Tibial nerve (tissue), 4 donors: ENCODE measurements around the gene CXCR2. TPM values are rescaled to one million over a fixed set of nuclear protein-coding genes. Genes with fewer than 3 reads are reported as not detected.

ENCODE experiments used
- DNase-seq, 2 donors: peaks; one replicate each; pipeline ENCODE4 v3.0.0-alpha.2; 2019; ENCODE audit warnings: low spot score in 2 of 2
- H3K27ac ChIP-seq, 4 donors: fragments of 200-600 bp; sonication (generic) in 3 of 4; one replicate each; pipeline ENCODE4 v1.5.1; 2017 to 2019; ENCODE audit warnings: mild to moderate bottlenecking in 1 of 4
- H3K27me3 ChIP-seq, 2 donors: fragments of 200-600 bp; sonication (generic) in 1 of 2; one replicate each; pipeline versions ENCODE4 v1.5.1 to v1.6.0; 2017 to 2019
- H3K36me3 ChIP-seq, 3 donors: fragments of 200-600 bp; sonication (generic); one replicate each; pipeline ENCODE4 v1.5.1; 2018 to 2019
- H3K4me1 ChIP-seq, 4 donors: fragments of 200-600 bp; sonication (generic) in 3 of 4; one replicate each; pipeline ENCODE4 v1.5.1; 2017 to 2019
- H3K4me3 ChIP-seq, 4 donors: fragments of 200-600 bp; sonication (generic) in 3 of 4; one replicate each; pipeline ENCODE4 v1.5.1; 2017 to 2019; ENCODE audit warnings: mild to moderate bottlenecking in 1 of 4, moderate library complexity in 1 of 4
- H3K9me3 ChIP-seq, 4 donors: fragments of 200-600 bp; sonication (generic) in 3 of 4; one replicate each; pipeline ENCODE4 v1.5.1; 2017 to 2019
- CTCF ChIP-seq, 5 experiments: fragments of 200-600 bp in 3 of 5; fragments of 450-650 bp in 2 of 5; sonication (generic) in 3 of 5; IDR thresholded peaks; one replicate each; pipeline ENCODE4 v1.5.1; 2016 to 2019; ENCODE audit warnings: antibody characterized with exemption in 5 of 5, mild to moderate bottlenecking in 3 of 5, moderate library complexity in 2 of 5
- EP300 ChIP-seq, 2 donors: sonication (generic); formaldehyde crosslinking; IDR thresholded peaks; one replicate each; pipeline ENCODE4 v1.6.1; 2017; ENCODE audit warnings: antibody characterized with exemption in 2 of 2, mild to moderate bottlenecking in 1 of 2
- POLR2A ChIP-seq, 2 donors: fragments of 450-650 bp; IDR thresholded peaks; one replicate each; pipeline ENCODE4 v1.6.1; 2017; ENCODE audit warnings: antibody characterized with exemption in 2 of 2, mild to moderate bottlenecking in 2 of 2, moderate library complexity in 2 of 2
- WGBS, 2 donors: methylation state at CpG; one replicate each; pipeline ENCODE4 v1.1.5; 2018; 5-methylcytosine and 5-hydroxymethylcytosine counted together
- total RNA-seq, 4 donors: library from RNA; depleted of rRNA; stranded (reverse); fragments of >200 nt; gene quantifications; one replicate each; pipeline ENCODE4 v1.1.0, GENCODE V29; 2016

The CXCR2 gene
- total RNA-seq, 4 donors from 2014 or later: 0.30 TPM; not detected in 3

DNA sequence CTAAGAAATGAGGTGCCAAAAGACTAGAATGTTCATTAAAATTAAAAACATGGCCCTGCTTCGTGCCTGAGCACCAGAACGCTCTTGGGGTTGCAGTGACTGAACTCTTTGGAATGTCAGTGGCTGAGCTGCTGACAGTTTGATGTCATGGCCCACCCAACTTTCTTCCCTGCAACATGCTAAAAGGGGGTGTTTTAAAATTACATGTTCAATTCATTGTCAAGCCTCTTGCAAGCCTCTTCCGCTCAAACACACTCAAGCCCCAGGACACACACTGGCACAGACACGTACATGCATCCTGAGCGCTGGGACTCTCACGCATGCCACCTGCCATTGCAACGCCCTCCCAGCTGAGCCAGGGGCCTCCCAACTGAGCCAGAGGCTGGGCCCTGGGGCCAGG lies 44.1 kb upstream of the CXCR2 start:
- Histone ChIP-seq H3K36me3 (no peaks in the 10 kb centered on the region), H3K27ac (no peak overlapping the region), H3K4me1 (no peaks in the 10 kb centered on the region), H3K9me3 (peaks cover 0 to 12% (median 2%) of the 10 kb centered on the region in 4 donors), H3K27me3 (no peaks in the 10 kb centered on the region), H3K4me3 (no peak overlapping the region)
- 66 to 75% methylated on average over 7 of the region's 7 CpGs for WGBS, 2 donors
- no peak for DNase-seq
- no peak for TF ChIP-seq CTCF (IDR thresholded peaks at IDR 0.05)

DNA sequence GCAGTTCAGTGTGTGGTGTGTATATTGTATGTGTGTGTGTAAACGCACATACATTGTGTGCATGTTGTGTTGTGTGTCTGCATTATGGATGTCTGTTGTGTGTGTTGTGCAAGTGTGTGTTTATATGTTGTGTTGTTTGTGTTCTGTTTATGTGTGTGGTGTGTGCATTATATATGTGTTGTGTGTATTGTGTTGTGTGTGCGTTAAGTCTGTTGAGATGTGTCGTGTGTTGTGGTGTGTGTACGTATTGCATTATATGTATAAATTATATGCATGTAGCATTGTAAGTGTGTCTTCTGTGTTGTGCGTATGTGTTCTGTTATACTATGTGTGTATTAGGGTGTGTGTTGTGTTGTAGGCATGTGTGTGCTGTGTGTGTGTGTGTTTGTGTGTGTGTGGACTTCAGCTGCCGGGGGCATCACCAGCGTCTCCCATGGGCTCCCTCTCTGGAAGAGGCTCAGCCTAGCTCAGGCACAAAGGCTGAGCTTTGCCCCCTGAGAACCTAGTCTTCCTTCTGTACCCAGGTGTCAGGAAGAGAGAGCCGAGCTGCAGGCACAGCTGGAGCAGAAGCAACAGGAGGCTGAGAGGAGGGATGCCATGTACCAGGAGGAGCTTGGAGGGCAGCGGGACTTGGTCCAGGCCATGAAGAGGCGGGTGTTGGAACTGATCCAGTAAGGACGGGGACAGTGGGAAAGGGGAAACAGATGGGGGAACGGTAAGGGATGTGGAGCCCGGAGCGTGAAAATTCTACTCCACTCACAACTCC lies 43.1 kb upstream of the CXCR2 start:
- no peaks in the 10 kb centered on the region for H3K36me3 ChIP-seq
- H3K9me3 ChIP-seq: peaks cover 0 to 21% (median 3%) of the 10 kb centered on the region in 4 donors
- H3K27me3 ChIP-seq: no peaks in the 10 kb centered on the region
- no peak overlapping the region for H3K4me3 ChIP-seq
- no peak for DNase-seq
- no peak for TF ChIP-seq CTCF (IDR thresholded peaks at IDR 0.05)
- no peak for TF ChIP-seq EP300 (IDR thresholded peaks at IDR 0.05)
- TF ChIP-seq POLR2A (IDR thresholded peaks at IDR 0.05): no peak
- no peak overlapping the region for H3K27ac ChIP-seq
- H3K4me1 ChIP-seq: no peaks in the 10 kb centered on the region
- WGBS, 2 donors: 65 to 67% methylated on average over 12 to 14 of the region's 14 CpGs

- Histone ChIP-seq H3K9me3 (peaks cover 0 to 21% (median 3%) of the 10 kb centered on the region in 4 donors), H3K4me3 (no peak overlapping the region), H3K27ac (no peak overlapping the region), H3K36me3 (no peaks in the 10 kb centered on the region), H3K4me1 (no peaks in the 10 kb centered on the region), H3K27me3 (no peaks in the 10 kb centered on the region)
- WGBS, 2 donors: 68 to 84% methylated on average over 3 of the region's 3 CpGs
- no peak for TF ChIP-seq CTCF (IDR thresholded peaks at IDR 0.05)
- no peak for TF ChIP-seq EP300 (IDR thresholded peaks at IDR 0.05)
- no peak for TF ChIP-seq POLR2A (IDR thresholded peaks at IDR 0.05)
- no peak for DNase-seq
These were observed 42.5 kb upstream of the CXCR2 start for GRCh38 chr2:218083352-218083676.

DNA sequence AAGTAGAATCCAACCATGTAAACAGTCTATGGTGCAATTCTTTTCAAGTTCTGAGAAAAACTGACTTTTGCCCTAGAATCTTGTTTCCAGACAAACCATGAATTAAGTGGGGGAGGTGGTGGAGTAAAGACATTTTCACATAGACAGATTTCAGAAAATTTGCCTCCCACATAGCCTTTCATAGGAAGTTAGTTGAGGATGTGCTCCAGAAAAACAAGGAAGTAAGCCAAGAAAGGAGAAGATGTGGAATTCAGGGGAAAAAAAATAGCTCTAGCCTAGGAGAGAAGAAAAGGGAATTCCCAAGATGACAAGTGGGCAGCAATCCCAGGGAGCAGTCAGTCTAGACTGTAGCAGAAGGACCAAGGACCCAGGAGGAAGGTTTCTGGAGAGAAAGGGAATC lies 39.4 kb upstream of the CXCR2 start:
- no peaks in the 10 kb centered on the region for H3K36me3 ChIP-seq
- no peak overlapping the region for H3K27ac ChIP-seq
- no peaks in the 10 kb centered on the region for H3K27me3 ChIP-seq
- TF ChIP-seq CTCF (IDR thresholded peaks at IDR 0.05) (no peak), POLR2A (IDR thresholded peaks at IDR 0.05) (no peak), EP300 (IDR thresholded peaks at IDR 0.05) (no peak)
- H3K4me3 ChIP-seq: no peak overlapping the region
- peaks cover 0 to 21% (median 3%) of the 10 kb centered on the region in 4 donors for H3K9me3 ChIP-seq
- H3K4me1 ChIP-seq: no peaks in the 10 kb centered on the region
- no peak for DNase-seq

GRCh38 chr2:218089259-218089658 lies 36.6 kb upstream of the CXCR2 start:
- no peak for TF ChIP-seq POLR2A (IDR thresholded peaks at IDR 0.05)
- no peak for TF ChIP-seq EP300 (IDR thresholded peaks at IDR 0.05)
- TF ChIP-seq CTCF (IDR thresholded peaks at IDR 0.05): no peak
- no peak for DNase-seq
- Histone ChIP-seq H3K27ac (no peak overlapping the region), H3K27me3 (no peaks in the 10 kb centered on the region), H3K4me1 (no peaks in the 10 kb centered on the region), H3K9me3 (peaks cover 0 to 21% (median 3%) of the 10 kb centered on the region in 4 donors), H3K4me3 (no peak overlapping the region), H3K36me3 (no peaks in the 10 kb centered on the region)
- WGBS, 2 donors: 78 to 79% methylated on average over 8 of the region's 8 CpGs
